K562 (cell line): ENCODE measurements around the gene TRAPPC12. TPM values are rescaled to one million over a fixed set of nuclear protein-coding genes. Genes with fewer than 3 reads are reported as not detected.

Source experiments
- ATAC-seq: fragments of 200-7000 bp; cut with Tn5 transposase; 3 replicates; pipeline ENCODE4 v1.9.1; 2020; ENCODE audit warnings: moderate library complexity
- BruUV-seq: library from RNA; stranded (reverse); fragments of 400-500 nt; replicated peaks from 2 replicates; lab custom pipeline; 2021; lab: Mats Ljungman, UMichigan
- CTCF ChIA-PET: fragments of 300-600 bp; formaldehyde crosslinking; extraction: SDS; loops from one replicate; lab custom pipeline; 2021; ENCODE audit warnings: low intra/inter-chr PET ratio; lab: Yijun Ruan, JAX
- POLR2A ChIA-PET: fragments of 300-600, 350-650 bp; sonication (Branson Sonifier 250); formaldehyde crosslinking; extraction: SDS; loops from one replicate; lab custom pipeline; 2021; ENCODE audit warnings: antibody characterized with exemption, inconsistent platforms; lab: Yijun Ruan, JAX
- DNase-seq, 4 experiments: peaks; one replicate each; pipeline versions ENCODE4 v3.0.0 to v3.0.0-alpha.2; 2011 to 2018; ENCODE audit warnings: low spot score in 3 of 4, mixed read lengths in 3 of 4; ENCODE audit errors: extremely low read depth in 1 of 4
- FAIRE-seq: peaks from 2 replicates; lab custom pipeline; 2011; peaks lifted over from hg19 to GRCh38; lab: Jason Lieb, UNC
- H2AFZ ChIP-seq: 2 replicates; pipeline ENCODE4 v1.6.0; 2011; ENCODE audit warnings: low read depth, low read length, control low read depth, inconsistent platforms
- H3K27ac ChIP-seq: fragments of 200-600 bp; 3 replicates; pipeline ENCODE4 v1.8.0; 2011; ENCODE audit warnings: low read depth, mild to moderate bottlenecking, control low read depth, inconsistent platforms, low read length, moderate library complexity, mixed read lengths; ENCODE audit errors: extremely low read depth
- H3K27me3 ChIP-seq, 2 experiments: fragments of 300-600 bp in 1 of 2; 2 replicates in 1 of 2; 3 replicates in 1 of 2; pipeline versions ENCODE4 v1.6.0 to v1.8.0; 2011; ENCODE audit warnings: inconsistent platforms in 2 of 2, low read length in 2 of 2, mild to moderate bottlenecking in 1 of 2, mixed read lengths in 1 of 2, moderate library complexity in 1 of 2; ENCODE audit not compliant: control insufficient read depth in 2 of 2, insufficient read depth in 2 of 2
- H3K36me3 ChIP-seq: fragments of 300-600 bp; 3 replicates; pipeline ENCODE4 v1.8.0; 2011; ENCODE audit warnings: mild to moderate bottlenecking, low read length, inconsistent platforms; ENCODE audit not compliant: control insufficient read depth, insufficient read depth
- H3K4me1 ChIP-seq, 2 experiments: fragments of 200-600 bp in 1 of 2; replicated peaks in 1 of 2; 2 replicates in 1 of 2; 3 replicates in 1 of 2; pipeline versions ENCODE4 v1.5.1 to v1.8.0; 2011; ENCODE audit warnings: inconsistent platforms in 2 of 2, low read length in 2 of 2, mild to moderate bottlenecking in 1 of 2, mixed read lengths in 1 of 2, moderate library complexity in 1 of 2; ENCODE audit not compliant: control insufficient read depth in 2 of 2, insufficient read depth in 2 of 2
- H3K4me2 ChIP-seq: 2 replicates; pipeline ENCODE4 v1.6.1; 2011; ENCODE audit warnings: low read length, control low read depth, inconsistent platforms, mixed read lengths; ENCODE audit not compliant: insufficient read depth
- H3K4me3 ChIP-seq: fragments of 200-600 bp; sonication (generic), shearing (Covaris generic); 2 replicates; pipeline ENCODE4 v1.5.1; 2016; ENCODE audit warnings: control low read depth, inconsistent platforms
- H3K79me2 ChIP-seq: fragments of 200-600 bp; 3 replicates; pipeline ENCODE4 v1.8.0; 2011; ENCODE audit warnings: low read length, inconsistent platforms; ENCODE audit not compliant: control insufficient read depth, insufficient read depth
- H3K9ac ChIP-seq, 2 experiments: 2 replicates each; pipeline versions ENCODE4 v1.6.0 to v1.6.1; 2011; ENCODE audit warnings: low read depth in 2 of 2, low read length in 2 of 2, control low read depth in 1 of 2, inconsistent platforms in 1 of 2, mild to moderate bottlenecking in 1 of 2, mixed read lengths in 1 of 2; ENCODE audit not compliant: insufficient read depth in 1 of 2
- H3K9me1 ChIP-seq: one replicate; pipeline ENCODE4 v1.6.0; 2011; ENCODE audit warnings: inconsistent platforms, mild to moderate bottlenecking, low read length, moderate library complexity; ENCODE audit not compliant: control insufficient read depth, insufficient read depth
- H3K9me3 ChIP-seq: replicated peaks from 2 replicates; pipeline ENCODE4 v1.5.1; 2011; ENCODE audit warnings: low read depth, low read length, inconsistent platforms; ENCODE audit not compliant: control insufficient read depth, insufficient read depth
- H4K20me1 ChIP-seq: replicated peaks from 2 replicates; pipeline ENCODE4 v1.6.1; 2011; ENCODE audit warnings: low read length, inconsistent platforms, mixed read lengths; ENCODE audit not compliant: control insufficient read depth, insufficient read depth
- BMI1 ChIP-seq: fragments of 150-350 bp; IDR thresholded peaks from 2 replicates; pipeline ENCODE4 v1.6.1; 2014; ENCODE audit warnings: low read length
- CHD1 ChIP-seq: fragments of 200-600 bp; sonication (generic); IDR thresholded peaks from one replicate; pipeline ENCODE4 v1.6.1; 2012; ENCODE audit warnings: mild to moderate bottlenecking, moderate library complexity, low read length, inconsistent platforms
- E2F3 ChIP-seq: fragments of 250-450 bp; sonication (Bioruptor Pico); IDR thresholded peaks from 2 replicates; pipeline ENCODE4 v1.4.0; 2020; ENCODE audit warnings: mild to moderate bottlenecking
- EGR1 ChIP-seq: fragments of 450-650 bp; conservative IDR thresholded peaks from 2 replicates; pipeline ENCODE4 v1.6.1; 2017; ENCODE audit warnings: mild to moderate bottlenecking
- ELF1 ChIP-seq: fragments of 200-800 bp; sonication (Bioruptor generic); IDR thresholded peaks from 2 replicates; pipeline ENCODE4 v1.6.1; 2016; ENCODE audit warnings: missing genetic modification characterization, missing compliant biosample characterization
- FOSL1 ChIP-seq: fragments of 200-800 bp; sonication (Bioruptor generic); conservative IDR thresholded peaks from 2 replicates; pipeline ENCODE4 v1.6.1; 2016; ENCODE audit warnings: missing genetic modification characterization, missing compliant biosample characterization
- HDAC2 ChIP-seq: fragments of 450-650 bp; IDR thresholded peaks from 2 replicates; pipeline ENCODE4 v1.6.1; 2016; ENCODE audit warnings: mild to moderate bottlenecking
- MAFG ChIP-seq: fragments of 450-650 bp; conservative IDR thresholded peaks from 2 replicates; pipeline ENCODE4 v1.6.1; 2016; ENCODE audit warnings: missing genetic modification characterization, missing compliant biosample characterization
- NCOA1 ChIP-seq: fragments of 450-650 bp; IDR thresholded peaks from 2 replicates; pipeline ENCODE4 v1.6.1; 2016; ENCODE audit warnings: low read depth
- NR2C1 ChIP-seq, 2 experiments: fragments of 450-650 bp; IDR thresholded peaks; 2 replicates each; pipeline ENCODE4 v1.6.1; 2017; ENCODE audit warnings: mild to moderate bottlenecking in 2 of 2, antibody characterized with exemption in 1 of 2, inconsistent platforms in 1 of 2, missing compliant biosample characterization in 1 of 2, missing genetic modification characterization in 1 of 2
- NR2C2 ChIP-seq, 2 experiments: fragments of 200-800 bp in 1 of 2; sonication (Bioruptor generic) in 1 of 2; sonication (generic) in 1 of 2; formaldehyde crosslinking in 1 of 2; IDR thresholded peaks; 2 replicates each; pipeline versions ENCODE4 v1.6.1 to v1.8.0; 2016 to 2022; ENCODE audit warnings: mild to moderate bottlenecking in 1 of 2, missing compliant biosample characterization in 1 of 2, missing genetic modification characterization in 1 of 2, missing genetic modification reagents in 1 of 2
- PCBP2 ChIP-seq: fragments of 200-400 bp; formaldehyde crosslinking; IDR thresholded peaks from 2 replicates; pipeline ENCODE4 v1.6.1; 2018; ENCODE audit warnings: low read length, low read depth, mild to moderate bottlenecking, moderate library complexity; ENCODE audit not compliant: poor library complexity, severe bottlenecking
- SMARCB1 ChIP-seq: IDR thresholded peaks from 2 replicates; pipeline ENCODE4 v1.6.1; 2011; ENCODE audit warnings: improper control_type of control experiment, low read depth; ENCODE audit not compliant: insufficient read length
- SRF ChIP-seq, 2 experiments: fragments of 250-450, 450-650 bp in 1 of 2; sonication (Bioruptor Pico) in 1 of 2; sonication (generic) in 1 of 2; formaldehyde crosslinking; IDR thresholded peaks; 2 replicates each; pipeline versions ENCODE4 v1.5.0 to v1.5.1; 2020 to 2022; ENCODE audit warnings: mild to moderate bottlenecking in 1 of 2, missing genetic modification reagents in 1 of 2
- ZNF639 ChIP-seq, 2 experiments: fragments of 200-800 bp in 1 of 2; sonication (Bioruptor generic) in 1 of 2; sonication (generic) in 1 of 2; formaldehyde crosslinking in 1 of 2; IDR thresholded peaks in 1 of 2; conservative IDR thresholded peaks in 1 of 2; 2 replicates each; pipeline versions ENCODE4 v1.5.0 to v1.6.1; 2016 to 2020; ENCODE audit warnings: missing compliant biosample characterization in 1 of 2, missing genetic modification characterization in 1 of 2, missing genetic modification reagents in 1 of 2
- WGBS: fragments of 100-300 bp; shearing (Covaris generic); methylation state at CpG from one replicate; pipeline ENCODE4 v1.1.6; 2016; ENCODE audit warnings: low coverage, mixed read lengths; ENCODE audit not compliant: insufficient coverage; ENCODE audit errors: missing lambda C conversion rate; 5-methylcytosine and 5-hydroxymethylcytosine counted together
- in situ Hi-C: fragments of 300-500 bp; cut with MboI; formaldehyde crosslinking; loops from 4 replicates; pipeline ENCODE4 v1.15.0; 2018; ENCODE audit warnings: inconsistent platforms, mixed read lengths
- intact Hi-C: fragments of 100-400 bp; cut with micrococcal nuclease; formaldehyde crosslinking; loops from 2 replicates; pipeline ENCODE4 v1.14.2; 2022
- polyA plus RNA-seq, 8 experiments: library from polyadenylated mRNA; depleted of rRNA in 4 of 8; stranded (reverse) in 5 of 8; unstranded in 3 of 8; fragments of >200 nt; fragmentation: Nextera tagmentation in 2 of 8; fragmentation: Illumina TruSeq in 1 of 8; extraction: Ambion mirVana in 2 of 8; extraction: Trizol in 1 of 8; gene quantifications; 2 replicates each; pipeline versions ENCODE4 v1.2.1 to v1.2.3, GENCODE V29; 2011 to 2014; ENCODE audit warnings: inconsistent platforms in 1 of 8, missing spikeins in 1 of 8
- total RNA-seq, 7 experiments: library from RNA; depleted of rRNA in 6 of 7; stranded (reverse); fragments of >200 nt in 6 of 7; fragmentation: Illumina TruSeq in 2 of 7; extraction: Trizol in 2 of 7; gene quantifications; 2 replicates each; pipeline versions ENCODE4 v1.2.1 to v1.2.3, GENCODE V29; 2011 to 2021; ENCODE audit warnings: low replicate concordance in 1 of 7

TRAPPC12 gene
- total and polyA plus RNA-seq, 9 of the 15 experiments (the other 6 are each of a cell fraction or from before 2014, with no cell fraction given): 8.0 to 75.2 (median 39.1) TPM

DNA sequence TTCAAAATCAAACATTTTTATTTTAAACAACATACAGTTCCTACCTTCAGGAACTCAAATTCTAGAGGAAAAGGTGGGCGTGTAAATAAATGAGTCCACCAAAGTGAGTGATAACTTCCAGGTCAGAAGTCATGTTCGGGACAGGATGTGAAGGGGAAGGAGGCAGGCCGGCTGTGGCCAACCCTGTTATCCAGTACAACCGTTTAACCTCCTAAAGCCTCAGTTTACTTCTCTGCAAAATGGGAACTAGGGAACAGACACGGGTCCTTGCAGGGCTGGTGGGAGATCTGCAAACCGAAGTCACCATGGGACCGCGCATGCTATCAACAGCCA, 2.2 kb upstream of the TRAPPC12 start (continued):
- TF ChIP-seq NR2C2 (CRISPR knock-in tag; IDR thresholded peaks at IDR 0.05) (peak; percentile 92), NR2C2 (tag; IDR thresholded peaks at IDR 0.05) (peak; percentile 98), BMI1 (no peak), NR2C1 (IDR thresholded peaks at IDR 0.05) (peak; percentile 96), NR2C1 (tag; IDR thresholded peaks at IDR 0.05) (peak; percentile 96), SRF (CRISPR knock-in tag; IDR thresholded peaks at IDR 0.05) (no peak), CHD1 (peak; percentile 56), SMARCB1 (no peak), EGR1 (peak; percentile 43; the same call in 1 of the 2 replicates), FOSL1 (tag) (no peak), NCOA1 (peak; percentile 14; the same call in 1 of the 2 replicates)

DNA sequence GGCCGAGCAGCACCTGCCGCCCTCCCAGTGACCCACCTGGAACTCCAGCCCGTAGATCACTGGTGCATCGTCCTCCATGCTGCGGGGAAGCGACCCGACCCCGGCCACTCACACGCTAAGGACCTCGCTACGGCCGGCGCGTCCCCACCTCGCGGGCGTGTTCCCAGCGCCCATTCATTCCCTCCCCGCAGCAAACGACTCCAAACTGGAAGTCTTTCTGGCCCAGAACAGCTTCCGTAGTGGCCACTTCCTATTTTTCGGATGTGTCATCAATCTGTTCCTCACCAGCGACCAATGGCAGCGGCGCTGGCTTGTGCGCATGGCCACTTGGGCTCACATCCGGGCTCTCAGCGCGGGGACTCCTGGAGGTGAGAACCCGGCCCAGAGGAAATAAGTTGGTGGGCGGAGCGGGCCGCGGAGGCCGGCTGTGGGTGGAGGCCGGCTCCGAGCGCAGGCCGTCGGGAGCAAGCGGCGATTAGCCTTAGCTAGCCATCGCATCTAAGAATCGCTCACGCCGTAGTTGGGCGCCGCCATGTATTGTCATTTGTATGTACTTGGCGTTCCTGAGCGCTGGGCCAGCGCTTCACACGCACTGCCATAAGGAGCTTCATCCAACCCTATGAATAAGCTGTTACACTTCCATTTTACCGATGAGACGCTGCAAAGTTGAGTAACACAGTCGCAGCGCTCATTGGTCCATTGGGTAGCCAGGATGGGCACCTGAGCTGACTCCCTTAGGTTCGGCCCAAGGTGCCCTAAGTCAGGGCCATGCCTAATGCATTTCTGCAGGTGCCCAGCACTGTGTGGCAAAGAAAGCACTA, 1.7 kb upstream of the TRAPPC12 start, which contains the start of gene EIPR1:
Gene EIPR1 (minus strand): TSS at position 207 of the 821 bp plus-strand sequence. CDS start 129 bp downstream, at position 78.
- intact Hi-C loops (loop anchor here (2.0 kb wide), 1 partner anchor 197 kb away; the partner anchor contains the start of gene RPS7), in situ Hi-C loops (no loop called here)
- peak; percentile 91 for ATAC-seq
- H3K9ac ChIP-seq: peak within 1 kb of the TSS; percentile 82 to 93
- POLR2A ChIA-PET: interaction anchor here (0.6 to 1.8 kb wide), 10 partner anchors 9 to 284 kb away, joined by 3 to 6 read pairs (median 3); no protein-coding TSS in a partner anchor
- peaks cover 64% of the 10 kb centered on the region for H3K79me2 ChIP-seq
- peaks cover 27% of the 10 kb centered on the region; the same call in 2 of the 3 replicates for H3K36me3 ChIP-seq
- no peaks in the 10 kb centered on the region for H4K20me1 ChIP-seq
- H3K4me1 ChIP-seq: peaks cover 17 to 29% of the 10 kb centered on the region in 2 experiments
- WGBS: 2% methylated on average over 57 of the region's 57 CpGs
- FAIRE-seq: peak; percentile 94
- CTCF ChIA-PET: no interaction called here
- peak within 1 kb of the TSS; percentile 88 for H3K4me3 ChIP-seq
- no peaks in the 10 kb centered on the region for H3K9me3 ChIP-seq
- no TSS peak for BruUV-seq
- H2AFZ ChIP-seq: peak within 1 kb of the TSS; percentile 93
- H3K9me1 ChIP-seq: no peaks in the 10 kb centered on the region
- H3K27ac ChIP-seq: peak within 1 kb of the TSS; percentile 89
- peak within 1 kb of the TSS; percentile 99 for H3K4me2 ChIP-seq
- no peaks in the 10 kb centered on the region for H3K27me3 ChIP-seq
- peak; percentile 94 to 99 (median 95) for DNase-seq
- TF ChIP-seq MAFG (tag): 0 out of 2 replicates have a peak, but pooled peaks have one; percentile 14
- no peak for TF ChIP-seq PCBP2
- TF ChIP-seq E2F3 (CRISPR knock-in tag): peak; percentile 58; the same call in 1 of the 2 replicates
- peak; percentile 78; the same call in 1 of the 2 replicates for TF ChIP-seq HDAC2
- TF ChIP-seq ZNF639 (CRISPR knock-in tag; conservative IDR thresholded peaks at IDR 0.05 in 1 of 2, IDR thresholded peaks at IDR 0.05 in 1 of 2): peak in 1 of 2 experiments; percentile 84; a peak in 2 of 4 replicates
- peak; percentile 97 for TF ChIP-seq ELF1 (tag)
